ENCODE measurements around the gene TEX54.
"Not testable (repeated sequence)": the region's sequence is repeated elsewhere in the genome, so short reads cannot be mapped to it uniquely, and the experiment has no call there.

Gene TEX54

DNA sequence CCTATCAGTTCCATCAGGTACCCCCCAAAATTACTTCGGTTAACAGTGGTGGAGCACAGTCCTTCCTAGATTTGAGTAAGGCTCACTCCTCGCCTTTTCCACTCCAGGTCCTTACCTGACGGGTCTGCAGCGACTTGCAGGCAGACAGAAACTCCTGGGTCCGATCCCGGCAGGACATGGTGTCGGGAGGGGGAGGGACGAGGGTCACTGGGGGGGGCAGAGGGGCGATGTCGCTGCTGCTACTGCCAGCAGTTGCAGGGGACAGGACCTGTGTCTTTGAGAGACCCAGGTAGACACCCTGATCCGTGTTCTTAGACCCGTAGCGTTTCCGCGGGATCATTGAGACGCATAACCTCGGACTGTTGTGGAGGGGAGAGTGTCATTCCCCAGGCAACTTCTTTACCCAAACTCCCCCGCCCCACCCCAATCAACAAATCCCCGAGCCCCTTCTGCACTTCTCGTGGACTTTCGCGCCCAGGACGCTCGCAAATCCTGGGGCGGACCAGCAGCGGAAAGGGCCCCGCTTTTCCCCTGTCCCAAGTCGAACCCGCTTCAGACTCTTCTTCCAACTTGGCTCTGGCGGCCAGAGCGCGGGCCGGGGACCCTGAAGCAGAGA lies 1.6 kb downstream of the TEX54 start:
- DNase-seq: peak in 1 of 3 donors; percentile 35

DNA sequence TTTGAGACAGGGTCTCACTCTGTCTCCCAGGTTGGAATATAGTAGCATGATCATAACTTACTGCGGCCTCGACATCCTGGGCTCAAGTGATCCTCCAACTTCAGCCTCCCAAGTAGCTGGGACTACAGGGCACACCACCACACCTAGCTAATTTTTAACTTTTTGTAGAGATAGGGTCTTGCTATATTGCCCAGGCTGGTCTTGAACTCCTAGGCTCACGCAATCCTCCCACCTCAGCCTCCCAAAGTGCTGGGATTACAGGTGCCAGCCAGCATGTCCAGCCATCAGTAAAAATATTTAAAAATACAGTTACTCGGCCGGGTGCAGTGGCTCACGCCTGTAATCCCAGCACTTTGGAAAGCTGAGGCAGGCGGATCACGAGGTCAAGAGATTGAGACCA lies 4.5 kb downstream of the TEX54 start:
- DNase-seq: not testable (repeated sequence)

DNA sequence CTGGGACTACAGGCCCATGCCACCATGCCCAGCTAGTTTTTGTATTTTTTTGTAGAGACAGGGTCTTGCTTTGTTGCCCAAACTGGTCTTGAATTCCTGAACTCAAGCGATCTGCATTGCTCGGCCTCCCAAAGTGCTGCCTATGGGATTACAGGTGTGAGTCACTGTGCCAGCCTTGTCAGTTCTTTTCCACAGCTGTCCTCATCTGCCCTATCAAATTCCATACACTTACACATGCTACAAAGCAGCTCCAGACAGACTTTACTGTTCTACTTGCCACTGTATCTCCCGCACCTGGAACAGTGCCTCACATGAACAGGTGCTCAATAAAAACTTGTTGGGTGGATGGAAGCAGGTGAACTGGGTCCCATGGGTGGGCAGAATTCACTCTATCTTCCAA lies 9.0 kb downstream of the TEX54 start:
- no peak for DNase-seq

DNA sequence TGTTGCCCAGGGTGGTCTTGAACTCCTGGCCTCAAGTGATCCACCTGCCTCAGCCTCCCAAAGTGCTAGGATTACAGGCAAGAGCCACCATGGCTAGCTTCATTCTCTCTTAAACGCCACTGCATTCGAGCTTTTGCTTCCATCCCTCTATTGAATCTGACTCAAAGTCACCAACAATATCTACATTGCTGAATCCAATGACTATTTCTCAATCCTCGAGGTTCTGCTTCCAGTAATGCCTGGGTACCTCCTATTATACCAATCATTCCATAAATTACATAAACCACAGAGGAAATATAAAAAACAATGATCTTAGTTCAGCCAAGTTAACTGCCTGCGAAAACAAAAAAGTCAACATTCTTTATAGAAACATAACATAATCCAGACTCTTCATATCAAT lies 15.5 kb downstream of the TEX54 start:
- DNase-seq: peak in 1 of 3 donors; percentile 29

DNA sequence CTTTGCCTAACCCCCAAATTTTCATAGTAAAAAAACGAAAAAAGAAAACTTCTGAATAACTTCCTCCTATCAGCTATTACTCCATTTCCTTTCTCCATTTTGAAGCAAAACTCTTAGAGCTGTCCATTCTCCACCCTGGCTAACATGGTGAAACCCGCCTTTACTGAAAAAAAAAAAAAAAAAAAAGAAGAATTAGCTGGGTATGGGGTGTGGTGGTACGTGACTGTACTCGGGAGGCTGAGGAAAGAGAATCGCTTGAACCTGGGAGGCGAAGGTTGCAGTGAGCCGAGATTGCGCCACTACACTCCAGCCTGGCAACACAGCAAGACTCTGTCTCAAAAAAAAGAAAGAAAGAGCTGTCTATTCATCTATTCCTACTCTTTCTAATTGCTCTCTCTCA lies 16.1 kb downstream of the TEX54 start:
- peak; percentile 44 to 63 (median 62) for DNase-seq

DNA sequence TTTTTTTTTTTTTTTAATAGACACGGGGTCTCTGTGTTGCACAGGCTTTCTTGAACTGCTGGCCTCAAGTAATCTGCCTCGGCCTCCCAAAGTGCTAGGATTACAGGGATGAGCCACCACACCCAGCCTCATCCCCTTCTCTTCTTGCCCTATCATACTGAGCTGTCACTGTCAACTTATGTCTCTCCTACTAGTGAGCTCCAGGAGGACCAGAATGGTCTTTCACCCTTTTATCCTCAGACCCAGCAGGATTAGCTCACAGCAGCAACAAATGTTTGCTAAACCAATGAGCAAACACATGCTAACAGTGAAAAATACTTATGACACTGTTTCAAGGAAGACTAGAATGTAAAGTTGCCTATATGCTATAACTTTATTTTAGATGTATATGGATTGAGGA lies 21.0 kb downstream of the TEX54 start:
- DNase-seq: no peak

DNA sequence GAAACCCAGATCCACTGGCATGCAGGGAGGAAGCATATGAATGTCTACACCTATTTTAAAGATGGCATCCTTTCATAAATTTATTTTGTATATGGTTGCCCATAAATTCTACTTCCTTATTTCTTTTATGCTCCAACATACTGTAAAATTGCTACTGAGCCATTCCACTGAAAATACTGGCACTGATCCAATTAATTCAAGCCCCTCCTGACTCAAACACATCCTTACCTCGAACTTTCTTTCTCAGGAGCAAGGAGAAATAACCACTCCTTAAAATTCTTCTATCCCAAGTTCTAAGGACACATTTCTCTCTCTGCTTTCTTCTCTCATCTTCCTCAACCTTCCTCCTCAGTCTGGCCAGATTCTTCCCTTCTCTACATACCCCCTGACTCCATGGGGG lies 21.9 kb downstream of the TEX54 start:
- no peak for DNase-seq

DNA sequence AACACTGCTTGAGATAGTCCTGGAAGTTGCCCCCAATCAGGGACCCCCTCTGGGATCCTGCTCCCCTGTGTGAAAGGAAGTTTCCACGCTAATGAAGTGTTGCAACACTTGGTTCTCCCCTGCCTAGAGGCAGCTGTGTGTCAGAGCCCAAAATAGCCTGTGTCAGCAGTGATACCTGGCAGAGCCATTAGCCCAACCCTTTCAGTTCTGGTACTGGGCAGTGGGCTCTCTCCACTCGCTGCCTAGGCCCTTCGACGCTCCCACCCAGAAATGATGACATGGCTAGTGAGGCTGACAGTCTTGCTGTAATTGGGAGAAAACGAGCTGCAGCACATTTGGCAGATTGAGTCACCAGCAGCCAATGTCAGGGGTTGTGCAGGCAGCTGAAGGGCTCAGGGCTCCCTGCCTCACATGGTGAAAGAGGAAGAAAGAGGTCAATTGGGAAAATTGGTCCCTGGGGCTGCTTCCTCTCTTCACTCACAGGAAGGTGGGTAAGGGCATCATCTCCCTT lies 26.0 kb downstream of the TEX54 start:
- peak; percentile 92 to 95 (median 92) for DNase-seq

DNA sequence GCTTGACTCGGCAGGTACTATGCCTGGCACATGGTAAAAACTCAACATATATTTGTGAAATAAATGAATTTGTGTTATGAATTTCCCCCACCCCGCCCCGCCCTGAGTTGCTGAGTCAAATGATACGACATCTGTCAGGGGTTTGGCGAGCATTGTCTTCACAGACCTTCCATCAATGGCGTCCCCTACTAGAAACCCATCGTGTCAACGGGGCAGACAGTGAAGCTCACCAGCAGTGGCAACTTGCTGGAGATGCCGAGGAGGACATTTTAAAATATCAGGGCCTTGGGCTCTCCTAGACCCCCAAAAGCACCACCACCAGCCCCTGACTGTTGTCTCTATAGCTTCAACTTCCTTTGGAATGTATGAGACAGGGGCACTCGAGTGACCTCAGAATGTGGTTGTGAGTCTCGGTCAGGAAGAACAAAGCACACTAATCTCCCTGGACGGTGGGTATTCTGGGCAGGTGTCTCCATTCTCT lies 26.6 kb downstream of the TEX54 start:
- peak in 2 of 3 donors; percentile 34 to 43 for DNase-seq

DNA sequence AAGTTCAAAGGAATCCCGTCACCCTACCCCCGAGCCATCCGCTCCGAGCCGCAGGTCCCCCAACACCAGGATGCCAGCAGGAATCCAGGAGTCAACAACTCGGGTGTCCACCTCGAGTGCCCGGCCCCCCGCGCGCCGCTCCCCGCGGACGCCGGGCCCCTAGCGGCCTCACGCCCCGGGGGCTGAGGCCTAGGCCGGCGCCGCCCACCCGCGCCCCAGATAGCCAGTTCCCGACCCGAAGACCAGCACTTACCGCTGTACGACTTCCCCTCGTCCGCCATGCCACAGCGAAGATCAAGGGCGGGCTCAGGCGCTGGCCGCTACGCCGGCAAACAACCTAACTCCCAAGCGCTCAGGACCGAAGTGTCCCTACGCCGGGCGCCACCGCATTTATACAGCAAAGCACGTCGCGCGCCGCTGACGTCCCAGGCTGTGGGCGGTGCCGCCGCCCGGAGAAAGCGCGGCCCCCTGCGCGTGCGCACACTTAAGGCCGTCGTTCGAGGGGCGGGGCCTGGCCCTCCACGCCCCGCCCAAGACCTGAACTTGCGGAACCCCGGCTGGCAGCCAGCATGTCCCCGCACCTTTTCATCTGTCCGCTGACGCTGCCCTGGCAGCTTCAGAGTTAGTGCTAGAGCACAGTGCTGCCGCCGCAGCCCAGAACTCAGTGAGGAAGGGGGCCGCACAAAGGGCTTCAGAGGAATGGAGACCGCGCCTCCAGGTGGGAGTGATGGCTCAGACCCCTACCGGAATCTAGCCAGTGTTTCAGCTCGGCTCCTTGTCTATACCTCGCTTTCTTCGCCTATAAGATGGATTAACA lies 27.4 kb downstream of the TEX54 start, which contains the start of gene NXF1:
Gene NXF1 (minus strand): TSS at position 365 of the 817 bp plus-strand sequence. CDS start 84 bp downstream, at position 281.
- DNase-seq: peak; percentile 97 to 99 (median 99)

DNA sequence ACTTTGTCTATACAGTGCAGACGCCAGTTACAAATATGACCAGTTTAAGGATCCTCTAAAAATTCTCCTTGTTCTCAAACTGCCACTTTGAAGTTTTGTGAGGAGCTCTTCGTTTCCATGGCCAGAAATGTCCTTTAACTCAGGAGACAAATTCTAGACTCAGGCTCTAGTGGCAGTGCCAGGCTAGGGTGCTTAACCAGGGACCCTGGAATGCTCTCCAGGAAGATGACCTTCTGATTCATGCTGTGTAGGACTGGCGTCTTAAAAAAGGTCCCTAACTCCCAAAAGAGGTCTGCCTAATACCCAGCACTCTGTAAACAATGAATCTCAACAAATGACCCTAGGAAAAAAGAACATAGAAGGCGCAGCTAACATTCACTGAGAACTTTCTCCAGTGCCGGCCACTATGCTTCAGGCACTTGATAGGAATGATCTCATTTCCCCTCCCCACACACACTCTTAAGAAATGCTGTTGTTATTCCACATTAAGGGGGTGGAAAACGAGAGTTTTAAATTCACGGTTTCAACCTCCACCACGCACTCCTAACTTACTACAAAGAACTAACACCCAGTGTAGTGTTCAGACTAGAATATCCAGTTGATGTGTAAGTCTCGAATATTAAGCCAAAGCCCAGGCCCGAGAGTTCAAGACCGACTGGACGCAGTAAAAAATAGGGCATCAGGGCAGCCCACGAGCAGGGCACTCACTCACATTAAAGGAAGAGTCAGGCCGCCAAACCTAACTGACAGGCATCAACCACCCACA lies 28.1 kb downstream of the TEX54 start:
- peak; percentile 58 to 66 (median 60) for DNase-seq

DNA sequence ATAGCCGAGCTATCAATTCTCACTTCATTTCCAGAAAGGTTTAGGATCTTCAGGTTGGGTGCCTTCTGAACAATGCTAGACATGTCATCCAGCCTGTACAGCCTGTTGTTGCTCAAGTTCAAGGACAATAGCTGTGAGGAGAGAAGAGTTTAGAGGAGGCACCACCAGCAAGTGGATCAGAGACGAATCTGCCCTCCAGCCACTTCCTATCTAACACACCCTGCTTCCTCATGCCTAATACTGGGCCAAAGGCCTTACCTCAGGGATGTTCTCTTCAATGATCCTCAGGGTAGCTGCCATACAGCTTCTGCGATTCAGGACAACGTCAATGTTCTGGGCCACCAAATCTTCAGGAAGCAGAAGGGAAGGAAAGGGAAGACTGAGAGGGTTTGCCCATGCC lies 31.6 kb downstream of the TEX54 start:
- DNase-seq: no peak

DNA sequence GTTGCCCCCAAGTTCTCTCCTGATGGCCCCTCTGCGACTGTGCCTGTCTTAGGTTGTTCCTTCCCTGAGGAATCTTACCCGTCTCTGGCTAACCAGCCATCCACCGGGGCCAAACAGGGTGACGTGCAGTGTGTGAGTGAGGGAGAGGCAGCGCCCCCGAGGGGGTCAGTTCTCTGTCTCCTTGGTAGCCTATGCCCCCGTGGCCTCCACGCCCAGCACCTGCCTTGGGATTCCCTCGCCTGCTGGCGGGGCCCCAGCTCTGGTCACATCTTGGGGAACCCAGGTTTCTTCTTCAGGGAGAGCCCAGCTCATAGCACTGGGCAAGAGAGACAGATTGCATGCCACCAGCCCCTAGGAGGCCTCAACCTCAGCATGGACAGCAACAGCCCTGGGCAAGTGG lies 33.2 kb downstream of the TEX54 start:
- no peak for DNase-seq

DNA sequence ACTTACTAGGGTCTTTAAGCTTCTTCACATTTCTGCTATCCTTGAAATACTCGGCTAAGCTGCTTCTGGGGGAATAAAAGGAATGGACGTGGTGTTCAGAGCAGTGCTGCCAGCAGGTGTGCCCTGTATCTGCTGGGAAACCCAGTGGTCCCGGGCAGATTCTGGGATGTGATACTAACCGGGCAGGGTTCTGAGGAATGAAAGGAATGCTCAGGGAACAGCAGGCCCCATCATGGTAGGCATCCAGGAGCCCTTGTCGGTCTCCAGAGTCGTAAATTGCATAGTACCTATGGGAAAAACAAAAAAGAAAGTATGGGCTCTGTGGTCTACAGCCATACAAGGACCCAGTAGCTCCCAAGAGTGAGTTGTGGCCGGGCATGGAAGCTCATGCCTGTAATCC lies 36.4 kb downstream of the TEX54 start:
- no peak for DNase-seq

DNA sequence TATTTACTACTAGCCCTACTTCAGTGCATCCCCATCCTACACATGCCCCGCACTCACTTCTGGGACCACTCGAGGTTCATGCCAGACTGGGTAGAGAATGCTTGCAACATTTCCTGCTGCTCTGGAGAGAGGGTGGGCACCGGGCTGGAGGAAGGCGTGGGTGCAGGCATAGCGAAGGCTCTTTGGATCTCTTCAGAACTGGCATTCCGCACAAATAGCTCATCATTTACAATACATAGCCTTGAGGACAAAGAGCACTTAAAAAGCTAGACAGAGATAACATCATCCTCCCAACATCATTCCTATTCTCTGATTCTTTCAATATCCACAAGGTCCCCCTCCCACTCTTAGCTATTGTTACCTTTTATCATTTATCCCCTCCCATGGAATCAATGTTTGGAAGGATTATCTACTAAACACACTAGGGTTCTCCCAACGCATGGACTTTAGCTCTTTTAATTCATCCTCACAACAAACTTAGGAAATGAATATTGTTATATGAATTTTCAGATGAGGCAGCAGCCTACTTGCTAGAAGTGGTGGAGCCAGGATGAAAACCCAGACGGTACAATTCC lies 38.4 kb downstream of the TEX54 start:
- DNase-seq: no peak

DNA sequence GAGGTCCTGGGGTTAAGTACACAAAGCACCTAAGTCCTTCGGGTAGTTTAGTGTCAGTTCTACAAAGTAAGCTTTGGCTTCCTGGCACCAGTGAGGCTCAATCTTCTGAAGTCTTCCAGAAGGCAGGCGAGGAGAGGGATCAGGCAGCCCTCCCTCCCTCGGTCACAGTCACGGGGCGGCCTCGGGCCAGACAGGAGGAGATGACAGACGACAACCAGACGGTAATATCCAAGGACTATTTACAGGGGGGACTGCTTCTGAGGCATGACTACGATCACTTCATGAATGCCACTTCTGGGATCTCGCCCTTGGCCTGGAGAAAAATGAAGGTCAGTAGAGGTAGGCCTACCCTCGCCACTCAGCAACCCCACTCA lies 40.5 kb downstream of the TEX54 start:
- DNase-seq: no peak

DNA sequence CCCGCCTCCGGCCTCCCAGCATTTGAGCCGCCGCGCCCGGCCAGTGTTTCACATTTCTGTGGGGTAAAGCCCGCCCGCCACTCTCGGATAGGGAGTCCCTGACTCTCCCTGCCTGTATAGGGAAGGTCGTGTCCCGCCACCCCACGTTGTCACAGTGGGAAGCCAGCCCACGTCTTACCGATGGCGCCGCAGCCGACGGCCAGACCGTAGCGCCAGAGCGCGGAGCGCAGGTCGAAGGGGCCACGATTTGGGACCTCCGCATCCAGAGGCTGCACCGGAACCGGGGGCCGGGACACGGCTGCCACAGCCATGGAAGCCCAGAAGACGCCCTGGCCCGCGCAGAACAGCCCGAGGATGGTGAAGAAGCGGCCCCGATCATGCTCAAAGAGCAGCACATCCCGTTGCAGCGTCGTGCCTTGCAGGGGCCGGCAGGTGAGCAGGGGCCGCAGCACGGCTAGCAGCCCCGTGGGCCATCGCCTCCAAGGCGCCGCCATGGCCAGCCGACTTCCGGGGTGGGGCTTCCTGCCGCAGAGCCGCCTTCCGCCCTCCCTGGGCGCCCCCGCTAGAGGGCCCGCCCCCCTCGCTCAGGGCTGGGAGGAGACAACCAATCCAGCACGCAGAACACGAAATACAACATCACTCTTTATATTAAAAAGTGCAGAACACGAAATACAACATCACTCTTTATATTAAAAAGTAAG lies 41.0 kb downstream of the TEX54 start, which contains the start of gene TMEM223:
Gene TMEM223 (minus strand): TSS at position 506 of the 701 bp plus-strand sequence. CDS start 12 bp downstream, at position 494.
- peak; percentile 83 to 95 (median 88) for DNase-seq

DNA sequence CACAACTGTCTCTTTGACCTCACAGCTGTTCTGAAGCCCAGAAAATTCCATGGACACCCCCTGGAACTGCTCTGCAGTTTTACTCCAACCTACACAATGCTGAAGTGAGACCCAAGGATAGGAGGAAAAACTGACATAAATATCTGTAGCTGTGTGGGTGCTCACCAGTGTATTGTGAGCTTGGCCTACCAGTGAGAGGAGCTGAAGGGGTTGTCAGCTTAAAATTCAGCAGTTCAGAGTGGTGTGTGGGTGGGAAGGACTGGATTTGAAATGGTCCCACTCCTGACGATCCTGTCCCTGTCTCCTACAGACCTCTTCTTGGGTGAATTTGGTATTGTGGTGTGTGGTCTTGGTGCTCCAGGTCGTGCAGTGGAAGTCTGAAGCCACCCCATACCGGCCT lies 43.1 kb downstream of the TEX54 start:
- DNase-seq: no peak

DNA sequence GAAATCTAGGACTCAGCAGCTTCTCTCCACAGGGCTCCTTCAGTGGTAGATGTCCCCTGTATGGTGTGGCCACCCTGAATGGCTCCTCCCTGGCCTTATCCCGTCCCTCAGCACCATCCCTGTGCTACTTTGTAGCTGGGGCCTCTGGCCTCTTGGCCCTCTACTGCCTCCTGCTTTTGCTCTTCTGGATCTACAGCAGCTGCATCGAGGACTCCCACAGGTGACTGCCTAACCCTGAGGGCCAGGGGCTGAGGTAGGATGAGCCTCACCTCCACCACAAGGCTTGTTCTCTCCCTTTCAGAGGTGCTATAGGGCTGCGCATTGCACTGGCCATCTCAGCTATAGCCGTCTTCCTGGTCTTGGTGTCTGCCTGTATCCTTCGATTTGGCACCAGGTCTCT lies 43.6 kb downstream of the TEX54 start:
- DNase-seq: no peak

DNA sequence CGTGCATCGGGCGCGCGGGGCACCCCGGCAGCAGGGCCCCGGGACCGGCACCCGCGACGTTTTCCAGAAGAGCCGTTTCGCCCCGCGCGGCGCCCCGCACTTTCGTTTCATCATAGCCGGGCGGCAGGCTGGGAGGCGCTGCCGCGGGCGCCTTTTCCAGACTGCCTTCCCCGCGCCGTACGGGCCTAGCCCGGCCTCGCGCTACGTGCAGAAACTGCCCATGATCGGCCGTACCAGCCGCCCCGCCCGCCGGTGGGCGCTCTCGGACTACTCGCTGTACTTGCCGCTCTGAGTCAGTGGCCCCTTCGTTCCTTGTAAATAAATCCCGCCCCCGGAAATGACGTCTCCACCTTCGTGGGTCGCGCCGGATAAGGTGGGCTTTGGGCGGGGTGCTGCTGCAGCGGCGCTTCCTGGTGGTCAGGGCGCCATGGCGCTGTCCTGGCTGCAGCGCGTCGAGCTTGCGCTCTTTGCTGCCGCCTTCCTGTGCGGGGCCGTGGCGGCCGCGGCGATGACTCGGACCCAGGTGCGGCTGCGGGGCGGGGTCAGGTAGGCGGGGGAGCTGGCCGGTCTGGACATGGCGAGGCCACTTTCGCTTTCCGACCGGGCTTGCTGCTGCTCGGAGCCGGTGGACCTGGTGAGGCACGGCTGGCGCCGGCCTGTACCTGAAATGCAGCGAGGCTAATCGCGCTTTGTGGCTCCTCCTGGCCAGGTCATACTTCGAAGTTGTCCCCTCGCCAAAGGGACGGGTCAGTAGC lies 45.5 kb downstream of the TEX54 start, which contains the start of gene TMEM179B:
Gene TMEM179B (plus strand): TSS at position 398 of the 755 bp plus-strand sequence. CDS start 30 bp downstream, at position 428.
- DNase-seq: peak; percentile 100
